ENCODE measurements around the gene AKIRIN2.
"Not testable (repeated sequence)": the region's sequence is repeated elsewhere in the genome, so short reads cannot be mapped to it uniquely, and the experiment has no call there.

Gene AKIRIN2

DNA sequence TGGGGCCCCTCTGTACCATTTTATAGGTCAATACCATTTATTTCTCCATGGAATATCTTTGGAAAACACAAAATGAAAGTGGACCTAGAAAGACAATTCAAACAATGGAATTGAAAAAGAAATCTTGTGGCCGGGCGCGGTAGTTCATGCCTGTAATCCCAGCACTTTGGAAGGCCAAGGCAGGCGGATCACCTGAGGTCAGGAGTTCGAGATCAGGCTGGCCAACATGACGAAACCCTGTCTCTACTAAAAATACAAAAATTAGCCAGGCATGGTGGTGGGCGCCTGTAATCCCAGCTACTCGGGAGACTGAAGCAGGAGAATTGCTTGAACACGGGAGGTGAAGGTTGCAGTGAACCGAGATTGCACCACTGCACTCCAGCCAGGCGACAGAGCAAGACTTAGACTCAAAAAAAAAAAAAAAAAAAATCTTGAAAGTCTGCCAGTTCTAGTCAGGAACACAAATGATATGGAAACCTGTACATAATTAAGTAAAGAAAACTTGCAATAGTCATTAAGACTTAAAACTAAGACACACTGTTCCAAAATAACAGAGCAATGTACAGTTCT lies 15.3 kb downstream of the AKIRIN2 start:
- DNase-seq, result not testable (repeated sequence)

- no peak for DNase-seq
Measured at GRCh38 chr6:87684895-87685654, 17.0 kb downstream of the AKIRIN2 start.

DNA sequence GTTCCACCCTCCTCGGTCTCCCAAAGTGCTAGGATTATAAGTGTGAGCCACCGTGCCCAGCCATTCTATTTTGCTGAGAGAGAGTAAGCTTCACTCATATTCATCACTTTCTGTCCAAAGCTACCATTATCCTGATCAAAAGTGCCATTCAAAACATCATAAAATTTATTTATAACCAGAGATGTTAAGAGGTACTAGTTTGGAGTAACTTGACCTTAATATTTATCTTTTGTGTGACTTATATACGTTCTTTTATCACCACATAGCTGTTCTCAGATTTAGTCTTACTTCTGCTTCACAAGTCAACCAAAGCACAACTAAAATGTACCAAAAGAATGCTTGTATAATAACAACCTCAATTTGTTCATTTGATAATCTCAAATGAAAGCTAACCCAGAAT lies 18.1 kb downstream of the AKIRIN2 start:
- no peak for DNase-seq

- DNase-seq, result no peak
Measured at GRCh38 chr6:87682310-87682709, 19.7 kb downstream of the AKIRIN2 start.

- DNase-seq, result no peak
Measured at GRCh38 chr6:87675004-87675681, 26.9 kb downstream of the AKIRIN2 start.

DNA sequence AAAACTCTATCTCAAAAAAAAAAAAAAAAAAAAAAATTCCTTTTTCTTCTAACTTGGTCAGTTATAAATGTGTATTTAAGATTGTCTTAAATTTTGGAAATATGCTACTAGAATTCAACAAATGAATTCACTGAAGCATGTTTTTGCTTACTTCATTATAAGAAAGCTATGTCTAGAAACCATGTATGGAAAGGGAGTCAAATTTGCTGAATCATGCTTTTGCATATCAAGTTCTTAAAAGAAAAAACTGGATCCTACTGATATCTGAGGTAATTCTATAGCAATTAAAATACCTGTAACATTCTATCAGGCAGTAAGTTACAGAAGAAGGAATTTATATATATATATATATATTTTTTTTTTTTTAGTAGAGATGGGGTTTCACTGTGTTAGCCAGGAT lies 27.7 kb downstream of the AKIRIN2 start:
- DNase-seq, result peak; percentile 34

DNA sequence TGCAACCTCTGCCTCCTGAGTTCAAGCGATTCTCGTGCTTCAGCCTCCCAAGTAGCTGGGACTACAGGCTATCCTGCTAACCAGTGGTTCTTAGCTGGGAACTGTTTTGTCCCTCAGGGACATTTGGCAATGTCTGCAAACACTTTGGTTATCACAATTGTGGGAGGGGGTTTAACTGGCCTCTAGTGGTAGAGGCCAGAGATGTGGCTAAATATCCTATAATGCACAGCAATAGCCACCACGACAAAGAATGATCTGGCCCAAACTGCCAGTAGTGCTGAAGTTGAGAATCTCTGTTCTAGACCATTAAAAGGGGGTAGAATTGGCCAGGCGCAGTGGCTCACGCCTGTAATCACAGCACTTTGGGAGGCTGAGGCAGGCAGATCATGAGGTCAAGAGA lies 28.8 kb downstream of the AKIRIN2 start:
- no peak for DNase-seq

DNA sequence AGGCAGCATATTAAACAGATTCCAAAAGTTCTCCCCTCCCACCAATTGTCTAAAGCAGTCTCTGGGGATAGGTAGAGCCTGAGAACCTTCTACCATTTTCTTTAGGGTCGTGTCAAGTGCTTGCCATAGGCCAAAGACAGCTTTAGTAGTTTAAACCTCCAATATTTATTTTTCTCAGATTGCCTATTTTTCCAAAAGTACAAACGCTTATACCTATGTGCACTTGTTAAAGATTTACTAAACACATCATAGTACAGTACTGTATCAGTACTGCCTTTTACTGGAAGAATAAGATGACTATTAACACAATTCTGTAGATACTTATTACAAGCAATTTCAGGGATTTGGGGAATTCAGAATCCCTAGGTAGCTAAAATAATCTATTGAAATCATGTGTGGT lies 29.4 kb downstream of the AKIRIN2 start:
- DNase-seq, result no peak

- no peak for DNase-seq
Measured at GRCh38 chr6:87671555-87672029, 30.4 kb downstream of the AKIRIN2 start.

- no peak for DNase-seq
Measured at GRCh38 chr6:87670707-87671106, 31.3 kb downstream of the AKIRIN2 start.

GRCh38 chr6:87669051-87669450 lies 33.0 kb downstream of the AKIRIN2 start:
- no peak for DNase-seq

DNA sequence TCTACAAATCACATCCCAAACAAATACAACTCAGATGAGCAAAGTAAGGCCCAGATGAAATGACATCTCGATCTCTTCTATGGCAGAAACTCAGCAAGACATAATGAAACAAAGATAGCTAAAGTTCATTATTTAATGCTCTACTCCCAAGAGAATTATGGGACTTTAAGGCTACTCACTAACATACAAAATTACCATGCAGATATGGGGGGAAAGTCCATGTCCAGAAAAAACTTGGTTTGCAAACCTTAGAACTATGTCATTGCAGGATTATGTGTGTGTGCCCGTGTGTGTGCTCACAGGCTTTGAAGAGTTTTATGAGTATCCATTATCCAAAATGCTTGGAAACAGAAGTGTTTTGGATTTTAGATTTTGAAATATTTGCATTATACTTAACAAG lies 34.0 kb downstream of the AKIRIN2 start:
- no peak for DNase-seq

- DNase-seq, result no peak
Measured at GRCh38 chr6:87667032-87667431, 35.0 kb downstream of the AKIRIN2 start.

DNA sequence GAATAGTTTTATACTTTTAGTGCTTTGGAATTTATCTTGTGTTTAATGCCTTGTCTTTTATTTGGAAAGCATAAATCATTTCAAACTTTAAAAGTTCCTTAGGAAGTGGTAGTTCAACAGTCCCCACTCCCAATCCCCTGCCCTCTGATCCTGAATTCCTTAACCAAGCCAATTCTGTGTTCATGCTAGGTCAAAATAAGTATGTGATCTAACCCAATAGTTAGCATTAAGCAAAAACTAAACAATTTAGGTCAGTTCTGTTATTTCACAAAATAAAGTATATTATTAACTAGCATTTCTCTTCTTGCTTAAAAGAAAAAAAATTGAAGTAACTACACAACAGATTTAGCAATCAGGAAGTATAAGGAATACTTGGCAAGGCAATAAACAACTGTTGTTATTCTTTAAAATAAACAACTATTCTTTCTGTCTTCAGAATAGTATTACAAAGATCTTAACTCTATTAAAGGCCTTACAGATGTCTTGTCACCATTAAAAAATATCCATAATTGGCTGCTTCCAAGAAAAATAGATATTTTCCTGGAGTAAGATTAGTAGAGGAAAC lies 37.0 kb downstream of the AKIRIN2 start:
- DNase-seq, result no peak

- no peak for DNase-seq
Measured at GRCh38 chr6:87663434-87663833, 38.6 kb downstream of the AKIRIN2 start.

DNA sequence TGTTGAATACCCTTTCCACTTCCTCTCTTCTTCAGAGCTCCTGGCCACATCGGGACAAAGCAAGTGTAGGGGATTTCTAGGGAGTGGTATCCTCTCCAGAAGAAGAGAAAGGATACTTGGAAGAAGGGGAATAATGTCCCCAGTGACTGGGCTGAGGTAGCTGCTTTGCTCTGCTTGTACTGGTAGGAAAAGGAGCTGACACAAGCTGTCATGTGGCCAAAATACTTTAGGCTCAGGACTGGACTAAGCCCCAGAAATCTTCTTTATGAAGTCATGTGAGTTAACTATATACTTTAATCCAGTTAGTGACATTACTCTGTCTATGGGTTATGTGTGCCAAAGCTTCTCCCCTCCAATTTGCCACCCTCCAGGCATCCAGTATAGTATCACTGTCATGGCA lies 40.5 kb downstream of the AKIRIN2 start:
- no peak for DNase-seq

- no peak for DNase-seq
Measured at GRCh38 chr6:87661016-87661415, 41.0 kb downstream of the AKIRIN2 start.

DNA sequence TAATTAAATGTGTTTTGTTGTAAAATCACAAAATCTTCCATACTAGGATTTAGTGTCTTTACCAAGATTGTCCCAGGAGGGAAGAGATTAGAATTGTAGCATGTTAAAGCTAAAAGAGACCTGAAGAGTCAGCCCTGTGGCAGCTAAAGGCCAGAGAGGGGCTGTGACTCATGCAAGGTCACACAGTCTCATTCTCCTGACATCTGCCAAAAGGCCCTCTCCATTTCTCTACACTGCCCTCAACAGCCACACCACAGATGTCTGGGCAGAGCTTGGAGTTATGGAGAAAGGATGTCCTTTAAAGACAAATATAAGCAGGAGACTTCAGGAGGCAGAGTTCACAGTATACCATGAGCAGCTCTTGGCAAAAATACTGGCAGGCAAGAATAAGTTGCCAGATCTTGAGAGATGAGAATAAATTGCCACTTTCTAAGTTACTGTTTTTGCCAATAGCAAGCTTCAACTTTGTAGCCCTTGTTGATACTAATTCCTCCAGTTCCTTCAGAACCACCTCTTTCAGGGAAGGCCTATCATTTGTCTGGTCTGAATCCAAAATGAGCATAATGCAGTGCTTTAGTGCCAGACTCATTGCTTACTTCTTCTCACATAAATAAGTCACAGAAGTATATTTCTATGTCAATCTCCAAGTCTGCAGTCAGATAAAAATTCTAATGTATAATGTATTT lies 41.7 kb downstream of the AKIRIN2 start:
- no peak for DNase-seq

DNA sequence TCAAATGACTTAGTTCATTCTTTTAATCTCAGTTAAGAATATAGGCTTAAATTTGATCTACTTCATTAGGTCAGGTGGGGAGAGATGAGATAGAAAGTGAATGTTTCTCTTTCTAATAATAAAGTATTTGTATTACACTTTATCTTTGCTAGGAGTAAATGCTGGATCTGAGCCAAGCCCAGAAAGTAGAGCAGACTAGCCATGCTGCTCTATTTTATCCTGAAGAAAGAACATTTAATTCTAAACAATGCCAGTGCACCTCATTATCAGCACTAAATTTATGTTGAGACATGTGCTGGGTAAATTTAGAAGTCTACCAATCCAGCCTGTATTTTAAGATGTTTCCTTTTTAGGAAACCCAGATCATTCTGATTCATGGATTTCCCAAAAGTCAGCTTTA lies 43.5 kb downstream of the AKIRIN2 start:
- peak; percentile 27 for DNase-seq

DNA sequence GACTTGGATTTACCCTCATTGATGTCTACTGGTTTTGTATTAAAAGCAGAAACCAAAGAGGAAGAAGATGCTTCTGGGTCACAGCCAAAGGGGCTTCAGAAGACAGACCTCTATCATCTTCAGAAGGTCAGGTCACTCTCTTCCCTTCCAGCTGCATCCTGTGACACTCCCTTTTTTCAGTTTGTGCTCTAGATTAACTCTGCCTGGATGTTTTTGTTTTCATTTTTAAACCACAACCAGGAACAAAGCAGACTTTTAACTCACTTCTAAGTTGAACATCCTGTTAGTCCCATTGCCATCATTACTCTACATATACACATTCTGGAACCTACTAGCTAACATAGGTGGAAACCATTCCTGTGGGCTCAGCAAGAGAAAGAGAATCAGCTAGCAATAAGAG lies 45.2 kb downstream of the AKIRIN2 start:
- DNase-seq, result no peak

GRCh38 chr6:87655824-87656223 lies 46.2 kb downstream of the AKIRIN2 start:
- no peak for DNase-seq

DNA sequence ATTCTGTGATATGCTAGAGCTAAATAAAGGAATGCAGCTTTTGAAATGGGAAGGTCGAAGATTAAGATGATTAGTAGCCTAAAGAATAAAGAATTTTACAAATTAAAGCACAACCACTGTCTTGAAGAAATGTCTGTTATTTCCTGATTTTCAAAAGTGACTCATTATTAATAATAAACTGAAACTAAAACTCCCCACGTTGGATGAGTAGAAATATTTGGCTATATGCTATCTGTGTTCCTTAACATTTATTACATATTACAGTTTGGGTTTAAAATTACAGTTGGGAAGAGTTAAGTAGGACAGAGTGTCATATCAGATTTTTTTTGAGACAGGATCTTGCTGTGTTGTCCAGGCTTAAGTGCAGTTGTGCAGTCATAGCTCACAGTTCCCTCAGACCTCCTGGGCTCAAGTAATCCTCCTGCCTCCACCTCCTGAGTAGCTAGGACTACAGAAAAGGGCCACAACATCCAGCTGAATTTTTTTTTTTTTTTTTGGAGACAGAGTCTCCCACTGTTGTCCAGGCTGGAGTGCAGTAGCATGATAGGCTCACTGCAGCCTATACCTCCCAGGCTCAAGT lies 47.1 kb downstream of the AKIRIN2 start:
- DNase-seq, result no peak

- no peak for DNase-seq
Measured at GRCh38 chr6:87654122-87654521, 47.9 kb downstream of the AKIRIN2 start.

All from hematopoietic multipotent progenitor cell treated with erythropoietin and hydrocortisone succinate and interleukin-3 and kit ligand, for 8 days (in vitro differentiated cells).